Left renal cortex interstitium (tissue), 4 donors: ENCODE data around the gene RTBDN. TPM values are rescaled to one million over a fixed set of nuclear protein-coding genes. Genes with fewer than 3 reads are reported as not detected.
"Not testable (repeated sequence)": the region's sequence is repeated elsewhere in the genome, so short reads cannot be mapped to it uniquely, and the experiment has no call there.

ENCODE experiments used
- DNase-seq, 4 donors: peaks; one replicate each; pipeline ENCODE4 v3.0.0-alpha.2; 2013; ENCODE audit warnings: low read depth in 4 of 4, low spot score in 2 of 4, missing footprints in 1 of 4
- polyA plus RNA-seq, 4 donors: library from polyadenylated mRNA; unstranded; fragments of 120-200 nt; gene quantifications; one replicate each; pipeline ENCODE4 v1.2.1, GENCODE V29; 2013; ENCODE audit not compliant: insufficient read length in 4 of 4

Gene RTBDN
- polyA plus RNA-seq, 4 donors = 0.08 TPM; not detected in 3

DNA sequence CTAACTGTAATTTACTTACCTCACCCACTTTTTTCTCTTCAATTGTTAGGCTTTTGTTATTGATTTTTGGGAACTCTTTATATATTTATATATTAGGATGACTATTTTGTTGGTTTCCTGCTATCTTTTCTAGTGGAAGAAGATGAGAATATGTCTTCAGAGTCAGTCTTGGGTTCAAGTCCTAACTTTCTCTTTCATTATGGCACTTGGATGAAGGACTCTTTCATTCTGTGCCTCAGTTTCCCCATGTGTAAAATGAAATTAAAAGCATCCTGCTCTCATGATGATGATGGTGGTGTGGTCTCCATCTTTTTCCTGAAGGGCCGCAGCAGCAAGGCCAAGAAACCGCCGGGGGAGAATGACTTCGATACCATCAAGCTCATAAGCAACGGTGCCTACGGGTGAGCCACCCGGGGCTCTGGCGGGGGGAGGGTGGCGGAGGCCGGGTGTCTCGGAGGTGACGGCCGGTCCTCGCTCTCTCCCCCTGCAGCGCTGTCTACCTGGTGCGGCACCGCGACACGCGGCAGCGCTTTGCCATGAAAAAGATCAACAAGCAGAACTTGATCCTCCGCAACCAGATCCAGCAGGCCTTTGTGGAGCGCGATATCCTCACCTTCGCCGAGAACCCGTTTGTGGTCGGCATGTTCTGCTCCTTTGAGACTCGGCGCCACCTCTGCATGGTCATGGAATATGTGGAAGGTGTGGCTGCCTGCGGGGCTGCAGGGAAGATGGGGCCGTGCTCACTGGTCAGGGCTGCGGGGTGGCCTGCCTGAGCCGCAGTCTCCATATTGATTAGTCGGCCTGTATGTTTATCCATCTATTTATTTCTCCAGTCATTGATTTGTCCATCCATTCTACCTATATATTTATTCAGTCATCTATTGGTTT lies 23.9 kb upstream of the RTBDN start:
- DNase-seq = no peak

DNA sequence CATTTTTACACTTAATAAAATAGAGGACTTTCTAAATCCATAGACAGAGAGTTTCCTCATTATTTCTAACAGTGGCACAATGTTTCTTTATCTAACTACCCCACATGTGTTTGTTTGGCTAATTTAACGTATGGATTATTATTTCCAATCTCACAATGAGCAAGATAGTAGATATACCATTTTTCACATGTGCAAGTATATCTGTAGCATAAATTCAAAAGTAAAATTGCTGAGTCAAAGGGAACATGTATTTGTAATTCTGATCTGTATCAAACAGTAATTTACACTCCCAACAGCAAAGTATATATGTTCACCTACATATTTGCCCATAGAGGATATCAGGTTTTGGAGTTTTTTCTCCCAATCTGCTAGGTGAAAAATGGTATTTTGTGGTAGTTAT lies 22.3 kb upstream of the RTBDN start:
- no peak for DNase-seq

DNA sequence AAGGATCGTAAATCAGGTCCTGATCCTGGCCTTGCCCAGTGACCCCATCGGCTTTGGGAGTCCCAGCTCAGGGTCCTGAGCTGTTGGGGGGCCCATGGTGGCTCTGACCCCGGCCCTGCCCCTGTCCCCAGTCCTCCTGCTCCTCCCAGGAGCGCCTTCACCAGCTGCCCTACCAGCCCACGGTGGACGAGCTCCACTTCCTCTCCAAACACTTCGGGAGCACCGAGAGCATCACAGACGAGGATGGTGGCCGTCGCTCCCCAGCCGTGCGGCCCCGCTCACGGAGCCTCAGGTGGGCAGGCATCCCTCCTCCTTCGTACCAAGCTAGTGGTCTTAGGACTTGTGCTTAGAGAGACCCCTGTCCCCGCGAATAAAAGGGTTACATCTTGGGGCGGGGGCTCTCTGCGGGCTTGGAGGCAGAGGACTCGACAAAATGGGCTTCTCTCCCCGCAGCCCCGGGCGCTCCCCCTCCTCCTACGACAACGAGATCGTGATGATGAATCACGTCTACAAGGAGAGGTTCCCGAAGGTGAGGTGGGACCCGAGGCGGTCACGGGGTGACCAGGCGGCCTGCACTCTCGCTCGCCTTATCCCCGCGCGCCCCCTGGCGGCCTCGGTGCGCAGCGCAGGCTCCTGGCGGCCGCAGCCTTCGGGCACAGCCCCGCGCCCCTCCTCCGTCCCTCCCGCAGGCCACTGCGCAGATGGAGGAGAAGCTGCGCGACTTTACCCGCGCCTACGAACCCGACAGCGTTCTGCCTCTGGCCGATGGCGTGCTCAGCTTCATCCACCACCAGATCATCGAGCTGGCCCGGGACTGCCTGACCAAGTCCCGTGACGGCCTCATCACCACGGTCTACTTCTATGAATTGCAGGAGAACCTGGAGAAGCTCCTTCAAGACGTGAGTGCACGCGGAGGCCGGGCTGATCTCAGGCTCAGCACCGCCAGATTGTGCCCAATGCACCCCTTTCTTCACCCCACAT lies 13.1 kb upstream of the RTBDN start:
- DNase-seq = peak in 2 of 4 donors; percentile 57 to 63

DNA sequence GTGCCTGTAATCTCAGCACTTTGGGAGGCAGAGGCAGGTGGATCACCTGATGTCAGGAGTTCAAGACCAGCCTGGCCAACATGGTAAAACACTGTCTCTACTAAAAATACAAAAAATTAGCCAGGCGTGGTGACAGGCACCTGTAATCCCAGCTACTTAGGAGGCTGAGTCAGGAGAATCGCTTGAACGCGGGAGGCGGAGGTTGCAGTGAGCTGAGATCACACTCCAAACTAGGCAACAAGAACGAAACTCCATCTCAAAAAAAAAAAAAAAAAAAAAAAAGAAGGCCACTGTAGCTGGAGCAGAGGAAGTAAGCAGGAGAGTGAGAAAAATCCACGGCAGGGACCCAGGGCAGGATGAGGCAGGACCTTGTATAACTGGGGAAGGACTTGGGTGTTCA lies 12.2 kb upstream of the RTBDN start:
- DNase-seq = not testable (repeated sequence)

DNA sequence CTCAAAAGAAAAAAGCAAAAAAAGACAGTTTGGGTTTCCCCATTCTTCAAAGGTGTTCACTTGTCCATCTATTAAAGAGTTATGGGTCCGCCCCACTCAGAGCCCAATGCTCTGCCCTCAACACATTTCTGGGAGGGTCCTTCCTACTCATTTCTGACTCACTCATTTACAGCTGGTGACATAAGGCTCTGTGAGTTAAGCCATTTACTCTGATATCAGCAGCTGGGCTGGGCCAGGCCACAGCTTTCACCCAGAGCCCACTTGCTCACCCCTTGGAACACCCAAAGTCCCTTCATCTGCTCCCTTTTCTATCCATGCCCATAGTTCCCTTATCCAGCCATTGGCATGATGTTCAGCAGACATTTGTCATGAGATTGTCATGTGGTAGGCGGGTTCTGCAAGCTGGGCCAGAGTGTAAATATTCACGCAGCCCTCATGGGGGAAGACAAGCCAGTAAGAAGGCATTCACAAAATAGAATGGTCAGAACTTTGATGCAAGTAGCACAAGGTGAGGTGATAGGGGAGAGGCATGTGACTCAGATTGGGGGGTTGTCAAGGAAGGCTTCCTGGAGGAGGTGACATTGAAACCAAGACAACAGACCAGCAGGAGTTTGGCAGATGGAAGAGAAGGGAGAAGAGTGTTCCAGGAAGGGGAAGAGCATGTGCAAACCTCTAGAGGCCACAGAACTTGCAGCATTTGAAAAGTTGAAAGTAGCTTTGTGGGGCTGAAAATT lies 9.8 kb upstream of the RTBDN start:
- no peak for DNase-seq

DNA sequence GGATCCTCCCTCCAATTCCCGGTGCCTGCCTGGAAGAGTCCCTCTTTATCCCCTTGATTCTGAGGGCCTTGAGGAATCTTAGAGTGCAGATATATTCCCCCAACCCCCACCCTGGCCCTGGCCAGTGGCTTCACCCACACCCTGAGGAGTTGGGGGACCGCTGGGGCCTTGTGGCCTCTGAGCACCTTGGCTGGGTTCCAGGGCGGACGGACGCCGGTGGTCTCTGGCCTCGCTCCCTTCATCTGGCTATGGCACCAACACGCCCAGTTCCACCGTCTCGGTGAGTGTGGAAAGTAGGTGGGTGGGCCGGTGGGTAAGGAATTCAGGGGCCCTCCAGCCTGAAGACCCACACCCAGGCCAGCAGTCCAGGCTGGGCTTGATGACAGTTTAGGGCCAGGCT lies 8.9 kb upstream of the RTBDN start:
- no peak for DNase-seq

DNA sequence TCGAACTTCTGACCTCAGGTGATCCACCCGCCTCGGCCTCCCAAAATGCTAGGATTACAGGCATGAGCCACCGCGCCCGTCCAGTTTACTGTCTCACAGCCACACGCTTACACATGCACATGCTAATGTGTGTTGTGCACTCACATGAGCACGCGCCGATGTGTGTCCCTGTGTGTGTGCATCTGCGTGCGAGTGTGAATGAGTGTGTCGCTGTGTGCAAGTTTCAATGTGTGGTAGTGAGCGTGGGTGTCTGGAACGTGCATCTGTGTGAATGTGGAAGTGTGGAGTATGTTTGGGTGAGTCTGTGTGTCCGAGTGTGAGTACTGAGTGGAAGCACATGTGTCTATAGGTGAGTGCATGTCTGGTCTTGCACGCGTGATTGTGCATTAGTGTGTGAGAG lies 8.1 kb upstream of the RTBDN start:
- DNase-seq = no peak

DNA sequence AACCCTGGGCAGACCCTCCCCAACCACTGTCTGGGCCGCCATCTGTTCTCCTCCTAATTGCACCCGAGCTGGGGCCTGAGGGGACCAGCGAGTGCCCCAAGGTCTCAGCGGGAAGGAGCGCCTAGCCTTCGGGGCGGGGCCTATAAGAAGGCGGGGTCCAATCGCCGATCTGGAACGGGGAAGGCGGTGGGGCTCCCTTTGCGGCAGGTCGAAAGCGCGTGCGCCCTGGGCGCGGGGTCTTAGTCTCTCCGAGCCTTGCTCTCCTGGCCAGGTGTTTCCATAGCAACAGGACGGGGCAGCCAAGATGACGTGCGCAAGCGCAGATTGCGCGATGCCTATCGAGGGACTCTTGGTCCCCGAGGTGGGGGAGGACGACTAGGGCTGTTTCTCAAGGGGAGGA lies 6.7 kb upstream of the RTBDN start:
- no peak for DNase-seq

DNA sequence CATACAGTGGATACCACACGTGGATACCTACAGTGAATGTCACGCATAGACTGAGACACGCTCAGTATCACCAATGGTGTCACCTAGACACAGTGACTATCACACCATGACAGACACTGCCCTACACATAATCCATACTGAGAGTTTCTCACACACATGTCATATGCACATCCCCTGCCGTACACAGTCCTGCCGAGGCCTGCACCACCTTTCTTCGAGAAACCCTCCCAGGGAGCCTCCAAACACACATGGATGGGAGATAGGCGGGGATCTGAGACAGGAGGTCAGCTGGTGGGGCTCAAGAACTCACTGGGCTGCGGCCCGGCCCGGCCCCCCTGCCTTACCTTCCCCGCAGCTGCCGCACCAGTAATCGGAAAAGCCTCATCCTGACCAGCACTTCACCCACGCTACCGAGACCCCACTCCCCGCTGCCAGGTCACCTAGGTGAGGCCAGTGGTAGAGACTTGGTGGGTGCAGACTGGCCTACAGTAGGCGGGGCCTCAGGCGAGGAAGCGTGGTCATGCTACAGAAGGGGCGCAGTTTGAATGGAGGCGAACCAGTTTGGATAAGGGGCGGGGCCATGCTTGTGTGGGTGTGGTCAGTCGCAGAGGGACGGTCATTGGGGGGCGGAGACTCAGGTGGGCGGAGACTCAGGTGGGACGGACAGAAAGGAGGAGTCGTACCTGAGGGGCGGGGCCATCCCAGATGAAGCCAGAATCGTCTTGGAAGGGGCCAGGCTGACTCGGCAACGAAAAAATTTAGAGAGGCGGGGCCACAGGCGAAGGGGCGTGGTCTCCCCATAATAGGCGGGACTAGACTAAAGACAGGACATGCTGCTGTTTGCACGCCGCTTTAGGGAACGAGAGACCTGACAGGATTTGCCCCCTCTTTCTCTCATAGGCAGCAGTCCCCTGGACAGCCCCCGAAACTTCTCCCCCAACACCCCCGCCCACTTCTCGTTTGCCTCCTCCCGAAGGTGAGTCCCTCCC lies 6.0 kb upstream of the RTBDN start:
- DNase-seq = no peak

DNA sequence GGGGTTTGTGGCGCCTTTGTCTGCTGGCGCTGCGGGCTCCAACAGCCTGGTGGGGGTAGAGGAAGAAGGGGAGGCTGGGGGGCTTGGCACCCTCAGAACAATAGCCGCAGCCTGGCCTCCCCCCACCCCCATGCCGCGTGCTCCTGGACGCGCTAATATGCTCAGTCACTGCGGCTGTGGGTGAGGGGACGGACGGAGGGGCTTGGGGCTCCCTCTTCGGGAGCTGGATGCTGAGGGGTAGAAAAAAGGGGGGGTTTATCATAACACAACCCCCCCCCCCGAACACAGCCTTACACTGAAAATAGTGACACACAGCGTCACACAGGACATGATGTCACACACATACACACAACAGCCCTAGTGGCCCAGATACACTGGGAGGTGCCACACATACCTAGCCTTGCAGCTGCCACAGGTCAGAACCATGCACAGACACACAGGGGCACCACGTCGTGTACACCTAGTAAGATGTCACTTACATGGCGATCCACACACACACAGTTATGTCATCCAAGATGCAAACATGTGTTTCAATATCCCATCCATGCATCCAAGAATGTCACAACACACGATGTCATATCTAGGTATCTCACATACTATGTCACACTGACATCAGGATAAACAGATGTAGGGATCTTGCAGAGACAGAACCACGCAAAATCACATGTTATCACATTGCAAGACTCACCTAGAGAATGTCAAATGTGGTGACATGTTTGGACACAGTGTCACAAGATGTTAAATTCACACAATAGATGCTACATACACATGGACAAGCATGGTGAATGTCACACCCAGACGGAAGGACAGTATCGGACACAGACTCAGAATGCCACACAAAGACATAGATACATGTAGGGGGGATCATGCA lies 4.7 kb upstream of the RTBDN start:
- DNase-seq = no peak

DNA sequence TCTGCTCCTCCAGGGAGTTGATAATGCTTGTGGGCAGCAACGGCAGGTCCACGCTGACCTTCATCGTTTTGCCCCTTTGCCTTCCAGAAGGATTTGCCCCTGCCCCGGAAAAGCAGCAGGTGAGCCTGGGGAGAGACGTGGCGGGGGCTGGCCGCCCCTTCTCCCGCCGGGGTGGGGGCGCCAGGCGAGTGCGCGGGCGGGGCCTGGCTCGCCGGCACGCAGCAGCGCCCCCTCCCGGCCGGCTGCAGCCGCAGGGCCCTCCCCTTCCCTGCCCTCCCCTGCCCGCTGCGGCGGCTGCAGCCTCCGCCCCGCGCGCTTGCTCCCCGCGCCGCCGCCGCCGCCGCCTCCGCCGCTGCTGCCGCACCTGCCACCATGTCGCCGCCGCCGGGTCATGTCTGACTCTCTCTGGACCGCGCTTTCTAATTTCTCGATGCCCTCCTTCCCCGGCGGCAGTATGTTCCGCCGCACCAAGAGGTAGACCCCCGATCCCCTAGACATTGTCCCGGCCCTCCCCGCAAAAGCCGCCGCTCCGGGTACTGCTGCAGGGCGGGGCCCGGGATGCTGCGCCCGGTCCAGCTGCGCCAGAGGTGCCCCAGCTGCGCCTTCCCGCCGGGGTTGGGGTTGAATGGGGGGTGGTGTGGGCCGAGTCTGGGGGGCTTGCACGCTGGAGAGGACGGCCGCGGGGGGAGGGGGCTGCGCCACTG lies 4.0 kb upstream of the RTBDN start, which contains the start of gene MAST1:
TSS of gene MAST1 (plus strand) at position 334 of the 704 bp plus-strand sequence. CDS start at position 392, 58 bp downstream.
- no peak for DNase-seq

DNA sequence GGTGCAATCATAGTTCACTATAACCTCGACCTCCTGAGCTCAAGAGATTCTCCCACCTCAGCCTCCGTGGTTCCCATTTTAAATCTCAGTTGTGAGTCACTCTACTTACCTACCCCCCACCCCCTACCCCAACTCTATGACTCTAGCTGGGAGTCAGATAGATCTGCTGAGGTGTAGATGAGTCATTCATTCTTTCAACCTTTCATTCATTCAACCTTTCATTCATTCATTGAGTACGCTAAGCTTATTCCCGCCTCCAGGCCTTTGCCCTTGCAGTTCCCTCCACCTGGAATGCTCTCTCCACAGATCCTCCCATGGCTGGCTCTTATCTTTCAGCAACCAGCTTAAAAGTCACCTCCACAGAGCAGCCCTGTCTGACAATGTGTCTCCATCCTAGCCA lies 2.8 kb upstream of the RTBDN start:
- DNase-seq = no peak

DNA sequence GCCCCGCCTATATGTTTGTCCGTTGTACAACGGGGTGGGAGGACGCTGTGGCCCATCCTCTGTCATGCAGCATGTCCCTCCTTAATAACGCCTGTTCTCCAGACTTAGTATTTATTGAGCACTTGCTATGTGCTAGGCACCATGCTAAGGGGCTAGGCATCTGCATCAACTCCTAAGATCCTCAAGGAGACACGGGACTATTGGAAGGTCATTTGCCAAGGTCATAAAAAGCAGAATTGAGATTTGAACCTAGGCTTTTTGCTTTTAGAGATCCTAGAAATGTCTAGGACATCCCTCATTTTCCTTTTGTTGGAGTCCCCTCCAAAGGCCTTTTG lies 2.1 kb upstream of the RTBDN start:
- DNase-seq = no peak

DNA sequence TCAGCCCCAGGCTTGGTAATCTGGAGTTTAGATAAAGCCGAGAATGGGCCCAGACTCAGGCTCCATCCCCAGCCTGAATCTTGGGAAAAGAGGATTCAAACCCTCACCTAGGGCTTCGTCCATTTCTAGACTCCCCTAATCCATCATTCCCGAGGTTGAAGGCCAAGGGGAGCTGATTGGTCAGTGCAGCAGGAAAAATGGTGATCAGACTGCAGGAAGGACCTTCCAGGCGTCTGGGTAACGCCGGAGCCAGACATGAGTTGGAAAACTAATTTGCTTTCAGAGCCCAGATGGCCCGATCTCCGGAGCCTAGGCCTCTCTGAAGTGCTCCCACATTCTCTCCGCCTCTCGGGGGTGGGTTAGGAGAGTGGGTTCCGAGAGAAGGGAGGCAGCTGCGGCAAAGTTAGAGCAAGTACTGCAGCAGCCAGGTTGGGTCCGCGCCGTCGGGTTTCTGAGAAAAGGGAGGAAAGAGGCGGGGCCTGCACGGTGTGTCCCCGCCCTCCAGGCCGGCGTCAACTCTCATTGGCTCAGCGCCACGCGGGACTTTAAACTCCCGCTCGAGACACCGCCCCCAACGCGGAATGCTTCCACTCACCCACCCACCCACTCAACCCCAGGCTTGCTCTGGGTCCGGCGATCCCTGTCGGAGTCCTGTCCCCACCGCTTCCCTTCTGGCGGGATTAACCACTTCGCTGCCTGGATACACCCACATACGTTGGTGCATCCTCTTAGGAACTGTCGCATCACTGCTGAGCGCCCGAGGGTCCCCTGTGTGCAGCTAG lies 788 bp upstream of the RTBDN start:
- DNase-seq = no peak

DNA sequence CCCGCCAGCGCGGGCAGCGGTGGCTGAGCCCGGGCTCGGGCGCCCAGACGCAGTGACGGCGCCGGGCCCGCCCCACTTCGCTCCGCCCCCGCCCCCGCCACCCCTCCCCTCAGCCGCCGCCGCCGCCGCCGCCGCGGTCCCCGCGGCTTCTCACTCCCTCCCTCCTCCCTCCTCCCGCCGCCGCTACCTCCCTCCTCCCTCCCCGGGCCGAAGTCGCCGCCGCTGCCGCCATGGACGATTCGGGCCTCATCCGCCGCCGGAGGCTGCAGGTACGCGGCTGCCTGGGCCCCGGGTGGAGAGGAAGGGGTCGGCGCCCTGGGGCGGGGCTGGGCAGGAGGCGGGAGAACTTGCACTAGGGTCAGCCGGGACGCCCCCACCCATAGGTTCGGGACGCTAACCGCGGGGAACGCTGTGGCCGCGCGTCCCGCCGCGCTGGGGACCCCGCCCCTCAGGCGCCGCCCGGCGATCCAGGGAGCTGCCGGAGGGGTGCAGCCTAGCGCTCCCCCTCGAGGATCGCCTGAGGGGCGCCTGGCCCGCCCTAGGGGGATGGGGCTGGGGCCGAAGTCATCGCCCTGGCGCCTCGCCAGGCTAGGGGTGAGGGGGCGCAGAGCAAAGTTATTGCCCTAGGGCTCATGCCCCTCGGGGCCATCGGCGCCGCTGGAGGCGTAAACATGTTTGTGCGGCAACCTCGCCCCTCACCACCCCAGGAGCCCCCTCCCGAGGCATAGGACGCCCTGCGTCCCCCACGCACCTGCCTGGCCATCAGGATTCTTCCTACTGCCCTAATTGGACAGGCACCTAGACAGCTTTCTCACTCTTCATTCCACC lies 427 bp downstream of the RTBDN start:
- no peak for DNase-seq

DNA sequence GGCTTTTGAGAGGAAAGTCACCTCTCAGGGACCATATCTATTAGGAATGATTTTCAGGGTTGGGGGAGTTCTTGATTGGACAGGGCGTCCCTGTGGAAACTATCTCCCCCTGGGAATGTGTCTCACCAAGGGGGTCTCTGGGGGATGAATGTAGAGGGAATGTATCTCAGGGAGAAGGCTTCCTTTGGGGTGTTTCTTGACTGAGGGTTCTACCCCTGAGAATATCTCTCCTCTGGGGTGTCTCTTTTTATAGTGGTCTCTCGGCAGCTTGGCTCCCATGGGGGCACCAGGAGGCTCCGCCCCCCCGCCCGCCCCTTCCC lies 1.0 kb downstream of the RTBDN start:
- DNase-seq = no peak

DNA sequence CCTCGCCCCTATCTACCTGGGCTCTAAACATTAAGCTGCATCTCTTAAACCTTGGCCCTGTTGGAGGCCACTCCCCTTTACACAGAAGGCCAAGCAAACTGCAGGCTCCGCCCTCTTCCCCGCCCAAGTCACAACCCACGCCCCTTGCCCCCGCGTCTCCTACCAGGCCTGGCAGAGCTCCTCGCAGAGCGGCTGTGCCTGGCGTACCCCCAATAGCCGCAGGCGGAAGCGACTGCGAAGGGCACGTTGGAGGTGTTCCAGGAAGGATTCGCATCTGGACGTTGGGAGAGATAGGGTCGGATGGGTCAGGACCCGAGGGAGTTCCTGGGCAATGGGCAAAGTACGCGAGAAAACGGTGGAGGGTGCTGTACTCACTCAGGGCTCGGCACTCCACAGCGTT lies 5.9 kb downstream of the RTBDN start:
- DNase-seq = no peak
